GM06990 (cell line): ENCODE data around the gene NOTCH1.

Experiments used
- DNase-seq: peaks from one replicate; pipeline ENCODE4 v3.0.0-alpha.2; 2011; ENCODE audit not compliant: insufficient read length; ENCODE audit errors: extremely low read depth
- H3K27me3 ChIP-seq: replicated peaks from 2 replicates; pipeline ENCODE4 v1.6.0; 2011; ENCODE audit warnings: low read length; ENCODE audit not compliant: control insufficient read depth, insufficient read depth
- H3K36me3 ChIP-seq: 2 replicates; pipeline ENCODE4 v1.5.1; 2011; ENCODE audit warnings: low read length; ENCODE audit not compliant: control insufficient read depth, insufficient read depth
- H3K4me3 ChIP-seq: replicated peaks from 2 replicates; pipeline ENCODE4 v1.5.1; 2011; ENCODE audit warnings: low read depth, mild to moderate bottlenecking, control low read depth, low read length
- CTCF ChIP-seq: IDR thresholded peaks from 2 replicates; pipeline ENCODE4 v1.5.1; 2011; ENCODE audit warnings: low read length, control low read depth, mild to moderate bottlenecking, inconsistent platforms; ENCODE audit not compliant: insufficient read depth, poor library complexity, severe bottlenecking

Gene NOTCH1

GRCh38 chr9:136550439-136551289 lies 4.8 kb upstream of the NOTCH1 start:
- H3K4me3 ChIP-seq: no peak overlapping the region
- H3K27me3 ChIP-seq: no peaks in the 10 kb centered on the region
- no peak for DNase-seq
- TF ChIP-seq CTCF: no peak
- no peaks in the 10 kb centered on the region for H3K36me3 ChIP-seq

DNA sequence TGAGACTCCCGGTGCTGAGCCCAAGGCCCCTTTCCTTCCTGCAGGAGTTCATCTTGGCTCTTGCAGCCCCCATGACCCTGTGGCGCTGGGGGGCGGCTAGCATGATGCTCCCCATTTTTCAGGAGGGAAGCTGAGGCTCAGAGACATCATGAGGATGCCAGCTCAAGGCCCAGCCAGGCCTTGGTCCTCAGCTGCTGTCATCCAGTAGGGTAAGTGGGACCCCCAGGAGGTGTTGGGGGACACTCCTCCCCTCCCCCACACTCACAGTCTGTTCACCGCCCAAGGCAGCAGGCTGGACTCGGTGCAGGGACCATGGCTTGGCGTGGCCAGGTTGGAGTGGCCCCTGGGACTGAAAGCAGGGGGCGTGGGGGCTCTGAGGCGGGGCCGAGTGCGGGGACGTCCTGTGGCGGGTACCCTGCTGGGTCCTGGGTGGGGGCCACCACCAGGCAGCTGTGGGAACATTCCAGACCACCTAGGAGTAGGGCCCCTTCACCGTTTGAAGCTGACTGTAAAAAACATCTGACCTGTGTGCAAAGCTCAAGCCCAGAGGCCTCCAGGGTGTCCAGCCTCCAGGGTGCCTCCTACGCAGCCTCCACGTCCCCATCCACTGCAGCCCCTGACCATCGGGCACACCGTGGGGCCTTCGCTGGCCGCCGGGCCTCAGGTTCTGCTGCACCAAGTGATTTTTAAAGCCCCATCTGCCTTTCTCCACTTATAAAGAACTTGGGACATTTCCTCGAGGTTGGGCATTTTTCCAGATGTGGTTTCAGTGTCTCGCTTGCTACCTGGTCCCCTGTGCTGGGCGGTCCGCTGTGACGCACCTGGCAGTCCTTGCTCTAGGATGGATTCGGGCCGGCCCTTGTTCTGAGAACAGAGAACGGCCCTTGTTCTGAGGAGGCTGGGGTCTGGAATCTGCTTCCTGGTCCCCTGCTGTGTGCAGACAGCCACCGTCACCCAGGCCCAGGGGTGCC lies 3.4 kb upstream of the NOTCH1 start:
- no peaks in the 10 kb centered on the region for H3K27me3 ChIP-seq
- no peaks in the 10 kb centered on the region for H3K36me3 ChIP-seq
- no peak overlapping the region for H3K4me3 ChIP-seq
- no peak for TF ChIP-seq CTCF
- DNase-seq: no peak

DNA sequence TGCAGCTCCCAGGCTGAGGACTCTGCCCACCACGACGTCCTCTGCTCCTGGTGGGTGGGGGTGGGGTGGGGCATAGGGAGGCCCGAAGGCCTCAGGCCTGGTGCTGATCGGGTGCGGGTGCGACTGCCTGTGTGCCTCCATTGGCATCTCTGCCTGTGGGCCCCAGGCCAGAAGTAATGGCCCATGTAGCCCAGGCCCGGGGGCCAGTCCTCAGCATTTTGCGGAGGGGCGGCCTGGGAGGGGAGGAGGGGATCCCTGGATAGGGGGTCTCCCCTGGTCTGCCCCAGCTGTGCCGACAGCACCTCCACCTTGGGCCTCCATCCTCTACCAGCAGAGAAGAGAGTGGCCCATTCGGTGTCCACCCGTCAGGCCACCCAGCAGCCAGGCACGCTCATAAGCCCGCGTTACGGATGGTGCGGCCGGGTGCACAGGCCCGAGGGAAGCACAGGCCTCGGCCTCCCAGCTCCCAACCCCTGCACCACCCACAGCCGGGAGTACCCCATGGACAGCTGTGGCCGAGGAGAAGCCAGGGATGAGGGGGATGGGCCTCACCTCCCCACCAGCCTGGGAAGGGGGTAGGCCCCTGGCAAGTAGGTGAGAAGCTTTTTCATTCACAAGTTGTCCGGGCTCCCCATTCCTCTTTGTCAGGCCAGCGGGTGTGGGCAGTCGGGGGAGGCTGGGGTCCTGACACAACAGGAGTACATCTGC lies 1.8 kb upstream of the NOTCH1 start:
- Histone ChIP-seq H3K4me3 (no peak overlapping the region), H3K27me3 (no peaks in the 10 kb centered on the region), H3K36me3 (peaks cover 4% of the 10 kb centered on the region; the same call in 1 of the 2 replicates)
- TF ChIP-seq CTCF: no peak
- no peak for DNase-seq

DNA sequence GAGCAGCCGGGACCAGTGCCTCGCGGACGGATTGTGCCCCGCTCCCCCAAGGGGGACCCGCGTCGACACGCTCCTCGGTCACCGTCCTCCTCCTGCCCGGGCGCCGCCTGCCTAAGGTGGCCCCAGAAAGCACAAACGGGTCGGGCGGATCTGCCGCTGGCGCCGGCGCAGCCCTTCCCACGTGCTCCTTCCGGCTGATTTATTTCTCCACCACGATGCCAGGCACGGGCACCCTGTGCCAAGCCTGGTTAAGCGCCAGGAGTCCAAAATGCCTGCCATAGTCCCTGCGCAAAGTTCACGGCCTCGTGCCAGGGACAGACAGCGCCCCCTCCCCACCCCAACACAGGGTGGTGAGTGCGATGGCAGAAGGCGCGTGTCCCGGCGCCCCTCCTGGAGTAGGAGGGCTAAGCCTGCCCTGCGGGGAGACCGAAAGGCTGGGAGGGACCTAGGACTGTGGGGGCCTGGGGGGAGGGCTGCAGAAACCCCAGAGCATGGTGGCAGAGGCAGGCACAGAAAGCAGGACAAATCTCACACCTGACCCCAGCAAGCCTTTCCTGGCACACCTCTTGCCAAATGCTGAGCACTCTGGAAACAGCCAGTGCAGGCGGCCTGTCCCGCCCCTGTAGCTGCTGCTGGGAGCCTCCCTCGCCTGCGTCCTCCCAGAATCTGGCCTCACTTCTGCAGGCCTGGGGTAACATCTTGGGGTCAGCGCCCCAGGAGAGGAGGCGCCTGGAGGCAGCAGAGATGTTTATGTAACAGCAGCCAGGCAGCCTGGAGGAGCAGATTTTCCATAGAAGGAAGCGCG lies 1.1 kb upstream of the NOTCH1 start:
- DNase-seq: peak; percentile 70
- no peaks in the 10 kb centered on the region for H3K27me3 ChIP-seq
- peak overlapping the region; percentile 66 for H3K4me3 ChIP-seq
- peaks cover 9% of the 10 kb centered on the region for H3K36me3 ChIP-seq
- no peak for TF ChIP-seq CTCF

GRCh38 chr9:136545692-136545964 lies 220 bp downstream of the NOTCH1 start:
- no peak for DNase-seq
- no peak for TF ChIP-seq CTCF
- Histone ChIP-seq H3K4me3 (peak overlapping the region; percentile 86), H3K36me3 (peaks cover 19% of the 10 kb centered on the region), H3K27me3 (no peaks in the 10 kb centered on the region)
